GM18507 (cell line): Measurements from ENCODE around the gene MAD2L1BP.

Source experiments
- DNase-seq: peaks from one replicate; pipeline ENCODE4 v3.0.0; 2011; ENCODE audit warnings: low read depth; ENCODE audit not compliant: insufficient read length; ENCODE audit errors: extremely low spot score
- FAIRE-seq: peaks from 2 replicates; lab custom pipeline; 2011; peaks lifted over from hg19 to GRCh38; lab: Jason Lieb, UNC

The MAD2L1BP gene

GRCh38 chr6:43678341-43678740 is 42.7 kb downstream of the MAD2L1BP start:
- FAIRE-seq: no peak
- DNase-seq: no peak

GRCh38 chr6:43679057-43679456 is 43.4 kb downstream of the MAD2L1BP start:
- FAIRE-seq (no peak), DNase-seq (no peak)

- DNase-seq: no peak
- no peak for FAIRE-seq
Measured at GRCh38 chr6:43680308-43681200, 44.9 kb downstream of the MAD2L1BP start.

- DNase-seq: no peak
- no peak for FAIRE-seq
Measured at GRCh38 chr6:43681303-43681702, 45.7 kb downstream of the MAD2L1BP start.

- no peak for FAIRE-seq
- no peak for DNase-seq
Measured at GRCh38 chr6:43682724-43683429, 47.2 kb downstream of the MAD2L1BP start.

GRCh38 chr6:43683708-43684455 is 48.2 kb downstream of the MAD2L1BP start:
- DNase-seq: no peak
- FAIRE-seq: no peak

GRCh38 chr6:43687079-43687436 is 51.4 kb downstream of the MAD2L1BP start:
- FAIRE-seq: no peak

GRCh38 chr6:43687437-43688347 is 52.1 kb downstream of the MAD2L1BP start, which contains the start of gene MRPS18A:
Gene MRPS18A, minus strand, starts transcription at chr6:43687791. Its CDS starts 12 bp downstream, at chr6:43687779.
- DNase-seq: peak; percentile 78
- FAIRE-seq: peak; percentile 85

More at GRCh38 chr6:43687079-43687436, 51.4 kb downstream of the MAD2L1BP start:
- DNase-seq: no peak

GRCh38 chr6:43689421-43689820 is 53.8 kb downstream of the MAD2L1BP start:
- no peak for DNase-seq

More at GRCh38 chr6:43689421-43689820, 53.8 kb downstream of the MAD2L1BP start:
- no peak for FAIRE-seq
